Amygdala (tissue), 56 donors: Measurements from ENCODE around the gene PMP22.

Experiments
- DNase-seq, 56 donors: peaks; one replicate each; lab custom pipeline; 2025; lab: John Stamatoyannopoulos, UW

PMP22 gene

DNA sequence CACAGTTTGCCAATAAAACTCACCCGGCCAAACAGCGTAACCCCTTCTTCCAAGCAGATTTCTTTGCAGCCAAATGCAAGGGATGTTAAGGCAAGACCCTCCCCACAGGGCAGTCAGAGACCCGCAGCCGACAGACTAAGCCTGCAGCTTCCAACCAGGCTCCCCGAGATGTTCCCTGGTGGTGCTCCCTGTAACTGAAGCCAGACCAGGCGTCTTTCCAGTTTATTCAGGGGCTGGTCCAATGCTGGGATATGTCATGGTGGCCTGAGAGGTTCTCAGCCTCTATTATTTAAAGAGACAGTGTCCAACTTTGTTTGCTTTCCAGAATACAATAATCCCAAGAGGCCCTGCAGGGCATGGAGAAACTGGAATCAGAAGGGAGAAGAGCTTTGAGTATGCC is at the start of gene PMP22:
TSS of gene PMP22 (minus strand) at position 196 of the 400 bp plus-strand sequence. CDS start 4,599 bp downstream, outside the sequence.
- DNase-seq = peak in 10 of 56 donors; percentile 9 to 48 (median 26)

- DNase-seq = no peak
These were observed 46.9 kb upstream of the PMP22 start for GRCh38 chr17:15311996-15312395.

DNA sequence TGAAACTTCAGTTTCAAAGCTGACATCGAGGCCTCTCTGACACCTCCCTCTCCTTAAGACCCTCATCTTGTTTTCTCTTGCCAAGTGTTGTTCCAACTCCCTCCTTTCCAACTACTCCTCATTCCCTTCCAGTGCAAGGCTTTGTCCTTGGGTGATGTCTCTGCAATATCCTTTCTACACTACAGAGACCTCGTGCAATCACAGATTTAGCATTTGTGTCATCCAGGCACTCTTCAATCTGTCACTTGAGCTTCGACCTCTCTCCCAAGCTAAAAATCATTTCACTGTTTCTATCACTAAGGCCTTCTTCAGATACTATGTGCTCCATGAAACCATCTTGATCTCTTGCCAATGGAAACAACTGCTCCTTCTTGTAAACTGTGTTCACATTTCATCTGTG is 44.7 kb upstream of the PMP22 start:
- no peak for DNase-seq

DNA sequence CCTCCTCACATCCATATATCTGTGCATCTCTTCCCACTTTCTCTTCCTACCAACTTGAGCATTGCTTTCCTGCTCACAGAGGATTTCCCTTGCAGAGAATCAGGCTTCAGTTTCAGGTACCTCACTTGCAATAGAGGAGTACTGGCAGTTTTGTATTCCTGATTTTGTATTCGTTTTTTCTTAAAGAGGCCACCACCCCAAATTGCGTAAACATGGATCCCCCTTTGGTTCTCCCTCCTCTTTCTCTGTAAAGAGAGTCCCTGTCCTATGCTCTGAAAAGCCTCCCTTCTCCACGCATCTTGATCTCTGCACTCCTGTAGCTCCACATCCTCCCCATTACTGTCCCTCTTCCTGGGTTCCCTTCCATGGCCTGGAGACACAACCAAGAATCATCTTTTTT is 44.1 kb upstream of the PMP22 start:
- DNase-seq = no peak

DNA sequence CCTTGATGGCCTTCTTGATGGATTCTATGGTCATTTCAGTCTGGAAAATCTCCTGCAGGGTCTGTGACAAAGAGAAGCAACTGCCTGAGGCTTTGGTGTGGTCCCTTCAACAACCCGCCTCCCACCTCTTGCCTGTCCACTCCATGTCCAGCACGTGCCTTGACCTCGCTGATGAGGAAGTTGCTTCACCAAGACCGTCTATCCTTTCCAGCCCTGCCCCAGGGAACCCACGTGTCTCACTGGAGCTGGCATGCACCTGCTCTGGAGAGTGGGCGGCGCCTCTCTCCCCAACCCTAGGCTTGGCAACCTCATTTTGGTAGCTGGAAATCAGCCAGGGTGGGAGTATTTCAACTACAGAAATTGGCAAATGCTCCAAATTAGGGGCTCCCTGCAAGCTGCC is 43.6 kb upstream of the PMP22 start:
- no peak for DNase-seq

- DNase-seq = no peak
These were observed 42.6 kb upstream of the PMP22 start for GRCh38 chr17:15307710-15308111.

DNA sequence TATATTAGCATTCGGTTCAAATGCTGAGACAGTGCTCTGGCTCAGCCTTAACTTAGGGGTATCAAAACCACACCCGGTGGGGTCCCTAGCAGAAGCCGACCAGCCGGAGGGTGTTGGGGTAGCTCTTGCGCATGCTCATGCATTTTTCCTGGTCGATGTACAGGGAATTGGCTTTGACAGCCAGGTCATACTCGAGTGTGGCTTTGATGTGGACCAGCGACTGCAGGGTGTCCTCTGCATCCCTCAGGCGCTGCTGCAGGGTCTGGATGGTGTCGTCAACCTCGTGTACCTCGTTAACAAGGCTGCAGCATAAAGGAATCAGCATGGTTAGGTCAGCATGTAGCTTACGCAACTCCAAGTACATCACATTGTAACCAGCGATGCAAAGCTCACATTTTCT is 38.7 kb upstream of the PMP22 start:
- no peak for DNase-seq

DNA sequence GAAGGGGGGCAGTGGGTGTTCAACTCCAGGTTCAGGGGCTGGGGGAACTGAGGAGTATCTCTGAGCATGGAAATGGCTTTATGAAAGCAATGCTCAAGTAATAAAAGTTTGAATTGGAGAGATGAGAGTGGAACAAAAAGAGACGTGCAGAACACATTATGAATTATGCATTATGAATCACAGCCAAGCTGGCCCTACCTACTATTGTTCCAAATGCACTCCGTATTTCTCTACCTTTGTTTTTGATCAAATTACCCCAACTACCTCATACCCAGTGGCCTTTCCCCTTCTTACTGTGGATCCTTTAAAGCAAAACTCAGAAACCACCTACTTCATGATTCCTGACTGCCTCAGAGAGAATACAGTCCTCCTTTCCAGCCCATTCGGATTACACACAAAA is 38.1 kb upstream of the PMP22 start:
- DNase-seq = no peak

- no peak for DNase-seq
These were observed 36.7 kb upstream of the PMP22 start for GRCh38 chr17:15301845-15302244.

GRCh38 chr17:15298176-15298575 is 33.0 kb upstream of the PMP22 start:
- no peak for DNase-seq

DNA sequence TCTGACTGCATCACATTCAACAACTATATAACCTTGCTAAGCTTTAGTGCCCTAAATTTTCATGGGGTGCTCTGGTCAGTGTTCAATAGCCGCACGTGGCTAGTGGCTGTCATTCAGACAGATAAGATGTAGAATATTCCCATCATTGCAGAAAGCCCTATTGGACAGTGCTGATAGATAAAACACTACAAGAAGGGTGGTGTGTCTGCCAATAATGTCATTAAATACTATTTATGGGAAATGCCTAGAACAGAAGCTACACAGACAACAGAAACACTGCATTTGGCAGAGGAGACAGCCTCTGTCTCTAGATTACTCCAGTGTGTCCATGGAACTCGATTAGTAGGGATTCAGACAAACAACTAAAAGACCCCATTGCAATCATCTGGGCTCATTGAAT is 28.4 kb upstream of the PMP22 start:
- DNase-seq = no peak

DNA sequence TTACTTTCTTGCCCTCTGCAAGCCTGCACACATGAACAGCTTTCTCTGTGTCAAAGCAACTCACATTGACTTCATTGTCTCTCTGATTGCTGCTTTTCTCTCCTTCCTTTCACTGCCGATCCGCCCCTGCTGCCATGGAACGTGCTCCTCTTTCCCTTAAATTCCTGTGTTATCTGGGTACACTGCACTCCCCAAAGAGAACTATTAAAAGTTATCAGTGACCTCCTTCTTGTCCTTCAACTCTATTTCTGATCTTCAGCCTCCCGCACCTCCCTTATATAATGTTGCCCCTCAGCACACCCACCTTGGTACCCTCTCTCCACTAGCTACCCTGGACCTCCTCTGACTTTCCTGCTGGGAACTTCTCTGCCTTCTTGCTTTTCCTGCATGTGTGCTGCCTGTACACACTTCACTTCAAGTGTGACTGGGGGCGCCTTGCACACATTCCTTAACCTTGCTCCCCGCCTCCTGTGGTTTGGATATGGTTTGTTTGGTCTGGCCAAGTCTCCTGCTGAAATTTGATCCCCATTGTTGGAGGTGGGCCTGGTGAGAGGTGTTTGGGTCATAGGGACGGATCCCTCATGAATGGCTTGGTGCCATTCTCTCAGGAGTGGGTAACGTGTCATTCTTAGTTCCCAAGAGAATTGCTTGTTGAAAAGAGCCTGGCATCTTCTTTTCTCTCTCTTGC is 26.7 kb upstream of the PMP22 start:
- no peak for DNase-seq

DNA sequence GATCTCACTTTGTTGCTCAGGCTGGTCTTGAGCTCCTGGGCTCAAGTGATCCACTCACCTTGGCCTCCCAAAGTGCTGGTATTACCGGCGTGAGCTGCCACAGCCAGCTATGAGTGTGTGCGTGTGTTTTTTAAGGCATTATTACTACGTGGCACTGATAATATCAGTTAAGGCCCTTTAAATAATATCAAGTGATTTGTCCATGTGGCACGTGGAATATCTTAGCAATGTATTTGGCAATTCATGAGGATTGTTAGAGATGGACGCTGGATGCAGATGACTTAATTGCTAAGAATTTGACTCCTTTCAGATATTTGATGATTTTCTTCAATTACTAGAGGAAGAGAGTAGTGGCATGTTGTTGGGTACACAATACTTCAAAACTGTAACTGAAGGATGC is 25.5 kb upstream of the PMP22 start:
- DNase-seq = no peak

- no peak for DNase-seq
These were observed 24.4 kb upstream of the PMP22 start for GRCh38 chr17:15289285-15290183.

DNA sequence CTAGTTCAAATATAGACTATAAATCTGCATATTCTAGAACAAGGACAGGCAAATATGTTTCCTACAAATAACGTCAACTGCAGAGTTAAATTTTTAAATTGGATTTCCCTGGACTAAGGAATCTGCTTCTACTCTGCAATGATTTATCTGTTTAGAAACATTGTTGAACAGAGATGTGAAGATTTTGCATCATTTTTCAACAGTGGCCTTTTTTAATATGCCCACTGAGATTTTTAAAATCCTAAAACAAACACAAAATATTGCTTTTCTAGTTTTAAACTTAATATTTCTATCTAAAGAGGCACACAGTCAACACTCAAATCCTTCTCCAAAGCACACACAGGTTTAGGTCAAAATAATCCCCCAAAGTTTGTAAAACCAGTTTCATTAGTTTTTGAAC is 23.7 kb upstream of the PMP22 start:
- DNase-seq = no peak

DNA sequence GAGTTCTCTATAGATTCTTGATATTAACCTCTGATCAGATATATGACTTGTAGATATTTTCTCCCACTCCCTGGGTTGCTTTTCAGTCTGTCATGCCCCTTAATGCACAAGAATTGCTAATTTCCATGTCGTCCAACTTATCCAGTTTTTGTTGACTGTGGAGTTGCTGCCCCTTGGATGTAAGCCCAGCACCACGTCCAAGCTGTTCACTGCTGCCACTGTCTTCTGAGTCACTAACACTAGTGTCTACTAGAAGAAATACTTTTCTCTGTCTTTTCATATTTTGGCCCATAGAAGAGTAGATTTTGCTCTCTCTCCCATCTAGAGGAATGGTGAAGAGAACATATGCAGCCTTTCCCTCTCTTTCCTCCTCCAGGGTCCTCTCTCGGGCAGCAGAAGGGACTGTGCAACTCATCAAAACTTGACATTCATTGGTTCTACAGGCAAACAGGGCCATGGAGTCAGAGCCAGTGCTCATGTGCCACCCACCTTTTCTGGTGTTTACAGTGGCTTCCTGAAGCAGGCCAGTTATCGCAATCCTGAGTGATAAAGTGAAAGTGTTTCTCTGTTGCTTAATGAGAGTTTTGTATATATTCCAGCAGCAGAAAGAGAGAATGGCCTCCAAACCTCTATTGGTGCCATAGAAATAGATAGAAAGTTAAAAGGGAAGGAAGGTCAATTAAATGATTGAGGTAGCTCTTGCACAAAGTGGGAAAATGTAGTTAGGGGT is 22.6 kb upstream of the PMP22 start:
- DNase-seq = no peak

DNA sequence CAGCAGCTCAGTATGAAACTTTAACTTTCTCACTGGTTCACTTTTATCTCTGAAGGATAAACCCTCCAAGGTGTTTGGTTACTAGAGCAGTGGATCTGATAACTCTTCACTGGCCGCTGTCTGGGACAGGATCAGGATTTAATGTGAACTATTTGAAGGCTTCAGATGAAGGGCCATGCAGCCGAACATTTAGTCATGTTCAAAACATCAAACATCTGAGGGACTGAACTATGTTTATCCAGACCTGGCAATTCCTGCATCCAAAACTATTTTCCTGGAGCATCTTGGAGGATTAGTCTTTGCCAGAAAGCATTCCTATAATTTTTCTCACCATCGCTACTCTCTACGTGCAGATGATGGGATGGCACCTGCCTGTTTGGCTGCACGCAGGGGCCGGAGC is 20.3 kb upstream of the PMP22 start:
- DNase-seq = no peak

- DNase-seq = no peak
These were observed 19.4 kb upstream of the PMP22 start for GRCh38 chr17:15284537-15284936.

DNA sequence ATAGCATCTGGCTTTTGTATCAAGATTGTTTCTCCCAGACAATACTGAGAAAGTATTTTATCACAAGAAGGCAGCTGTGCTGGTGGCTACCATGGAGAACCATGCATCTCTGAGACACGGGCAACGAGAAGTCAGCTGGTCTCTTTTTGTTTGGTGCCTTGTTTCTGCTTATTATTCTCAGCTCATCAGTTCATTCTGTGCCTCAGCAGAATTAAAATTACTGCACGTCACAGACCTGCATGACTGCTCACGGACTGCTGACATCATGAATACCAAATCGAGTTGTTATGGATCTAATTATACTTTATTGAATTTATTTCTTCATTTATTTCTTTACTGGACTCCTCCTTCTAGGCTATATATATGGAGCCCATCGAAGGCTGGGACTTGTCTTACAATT is 19.0 kb upstream of the PMP22 start:
- DNase-seq = no peak

GRCh38 chr17:15281909-15282308 is 16.8 kb upstream of the PMP22 start:
- DNase-seq = no peak

- no peak for DNase-seq
These were observed 13.9 kb upstream of the PMP22 start for GRCh38 chr17:15278924-15279477.
